GM23338 (cell line): Measurements from ENCODE around the gene PDE4D. TPM values are rescaled to one million over a fixed set of nuclear protein-coding genes. Genes with fewer than 3 reads are reported as not detected.

Source experiments
- ATAC-seq: fragments of 200-7000 bp; cut with Tn5 transposase; 3 replicates; pipeline ENCODE4 v1.9.1; 2020
- DNase-seq: peaks from one replicate; pipeline ENCODE4 v3.0.0-alpha.2; 2015; ENCODE audit warnings: low spot score
- H2AFZ ChIP-seq: fragments of 200-600 bp; sonication (generic); 2 replicates; pipeline ENCODE4 v1.8.0; 2016; ENCODE audit warnings: antibody characterized with exemption, mild to moderate bottlenecking, moderate library complexity
- H3F3A ChIP-seq: fragments of 200-600 bp; sonication (generic); replicated peaks from 2 replicates; pipeline ENCODE4 v1.8.0; 2017; ENCODE audit warnings: antibody characterized with exemption, mixed run types, low read depth
- H3K27ac ChIP-seq: fragments of 200-600 bp; sonication (generic); 2 replicates; pipeline ENCODE4 v1.6.1; 2016; ENCODE audit warnings: low read depth
- H3K27me3 ChIP-seq: fragments of 200-600 bp; sonication (generic); 2 replicates; pipeline ENCODE4 v1.8.0; 2016; ENCODE audit warnings: mild to moderate bottlenecking, mixed run types, moderate library complexity; ENCODE audit not compliant: insufficient read depth
- H3K36me3 ChIP-seq: fragments of 200-600 bp; sonication (generic); 2 replicates; pipeline ENCODE4 v1.8.0; 2016; ENCODE audit warnings: mild to moderate bottlenecking; ENCODE audit not compliant: insufficient read depth
- H3K4me1 ChIP-seq: fragments of 200-600 bp; sonication (generic); 2 replicates; pipeline ENCODE4 v1.8.0; 2016; ENCODE audit warnings: mild to moderate bottlenecking, moderate library complexity; ENCODE audit not compliant: insufficient read depth
- H3K4me2 ChIP-seq: fragments of 200-600 bp; sonication (generic); 2 replicates; pipeline ENCODE4 v1.7.1; 2017; ENCODE audit warnings: mixed run types
- H3K4me3 ChIP-seq: fragments of 200-600 bp; sonication (generic); 2 replicates; pipeline ENCODE4 v1.6.1; 2016; ENCODE audit warnings: mixed run types
- H3K79me2 ChIP-seq: fragments of 200-600 bp; sonication (generic); replicated peaks from 2 replicates; pipeline ENCODE4 v1.8.0; 2017; ENCODE audit warnings: mild to moderate bottlenecking; ENCODE audit not compliant: insufficient read depth
- H3K9me2 ChIP-seq: fragments of 200-600 bp; sonication (generic); 2 replicates; pipeline ENCODE4 v1.8.0; 2017; ENCODE audit not compliant: insufficient read depth
- H4K20me1 ChIP-seq: fragments of 200-600 bp; sonication (generic); replicated peaks from 2 replicates; pipeline ENCODE4 v1.8.0; 2017; ENCODE audit warnings: mild to moderate bottlenecking; ENCODE audit not compliant: insufficient read depth
- H3K27ac Mint-ChIP-seq: 2 replicates; pipeline ENCODE4 v1.8.0; 2020; ENCODE audit warnings: inconsistent platforms, mild to moderate bottlenecking, moderate library complexity, mixed read lengths
- H3K27me3 Mint-ChIP-seq: 3 replicates; pipeline ENCODE4 v1.8.0; 2022; ENCODE audit warnings: low read depth, mild to moderate bottlenecking, moderate library complexity, mixed read lengths, inconsistent platforms; ENCODE audit not compliant: insufficient read depth, poor library complexity
- H3K36me3 Mint-ChIP-seq: 3 replicates; pipeline ENCODE4 v1.8.0; 2021; ENCODE audit warnings: low read depth, mild to moderate bottlenecking, inconsistent platforms, moderate library complexity, mixed read lengths
- H3K4me1 Mint-ChIP-seq: 3 replicates; pipeline ENCODE4 v1.8.0; 2020; ENCODE audit warnings: mild to moderate bottlenecking, inconsistent platforms, mixed read lengths
- H3K4me3 Mint-ChIP-seq: 3 replicates; pipeline ENCODE4 v1.8.0; 2021; ENCODE audit warnings: moderate library complexity, mild to moderate bottlenecking, inconsistent platforms, mixed read lengths
- H3K9me3 Mint-ChIP-seq: 3 replicates; pipeline ENCODE4 v1.8.0; 2020; ENCODE audit warnings: moderate library complexity, mild to moderate bottlenecking, inconsistent platforms, mixed read lengths
- CREB1 ChIP-seq: fragments of 250-450 bp; sonication (Bioruptor Pico); IDR thresholded peaks from 2 replicates; pipeline ENCODE4 v1.5.0; 2020; ENCODE audit warnings: low read depth, mild to moderate bottlenecking, moderate library complexity
- CTCF ChIP-seq, 2 experiments: fragments of 200-600 bp in 1 of 2; sonication (generic) in 1 of 2; conservative IDR thresholded peaks; 2 replicates each; pipeline versions ENCODE4 v1.5.1 to v1.6.1; 2016 to 2017; ENCODE audit warnings: antibody characterized with exemption in 2 of 2, low read depth in 2 of 2, mild to moderate bottlenecking in 2 of 2, moderate library complexity in 1 of 2
- EZH2 ChIP-seq: fragments of 200-600 bp; sonication (generic); IDR thresholded peaks from one replicate; pipeline ENCODE4 v1.8.0; 2017; ENCODE audit warnings: antibody characterized with exemption, mild to moderate bottlenecking, low read depth; ENCODE audit not compliant: unreplicated experiment
- EZH2phosphoT487 ChIP-seq: fragments of 200-600 bp; sonication (generic); IDR thresholded peaks from one replicate; pipeline ENCODE4 v1.8.1; 2018; ENCODE audit warnings: antibody characterized with exemption; ENCODE audit not compliant: unreplicated experiment
- JUNB ChIP-seq: IDR thresholded peaks from one replicate; pipeline ENCODE4 v1.6.1; 2016; ENCODE audit warnings: antibody characterized with exemption; ENCODE audit not compliant: unreplicated experiment
- NANOG ChIP-seq: IDR thresholded peaks from 2 replicates; pipeline ENCODE4 v1.6.1; 2016; ENCODE audit warnings: antibody characterized with exemption, borderline replicate concordance
- POLR2AphosphoS5 ChIP-seq: IDR thresholded peaks from 2 replicates; pipeline ENCODE4 v1.6.1; 2016; ENCODE audit warnings: antibody characterized with exemption, low read depth
- STAT1 ChIP-seq: IDR thresholded peaks from one replicate; pipeline ENCODE4 v1.6.1; 2016; ENCODE audit warnings: antibody characterized with exemption; ENCODE audit not compliant: unreplicated experiment
- ZNF114 ChIP-seq: fragments of 250-450 bp; sonication (Bioruptor Pico); IDR thresholded peaks from 2 replicates; pipeline ENCODE4 v1.5.0; 2020; ENCODE audit warnings: mild to moderate bottlenecking, moderate library complexity
- ZNF331 ChIP-seq: fragments of 250-450 bp; sonication (Bioruptor Pico); IDR thresholded peaks from 2 replicates; pipeline ENCODE4 v1.5.0; 2020; ENCODE audit warnings: low read depth, mild to moderate bottlenecking, moderate library complexity
- ZNF462 ChIP-seq: fragments of 250-450 bp; sonication (Bioruptor Pico); IDR thresholded peaks from 2 replicates; pipeline ENCODE4 v1.5.0; 2020; ENCODE audit warnings: mild to moderate bottlenecking, moderate library complexity
- polyA plus RNA-seq: library from polyadenylated mRNA; unstranded; fragments of >200 nt; fragmentation: Nextera tagmentation; extraction: Ambion mirVana; gene quantifications from 2 replicates; pipeline ENCODE4 v1.2.1, GENCODE V29; 2016
- total RNA-seq: library from RNA; depleted of rRNA; stranded (reverse); fragments of >200 nt; shearing (Covaris generic); gene quantifications from 2 replicates; pipeline ENCODE4 v1.2.3, GENCODE V29; 2014
- TF ChIP-seq, protein P1 (sequence below): IDR thresholded peaks from one replicate; pipeline ENCODE4 v1.6.1; 2018; ENCODE audit warnings: antibody characterized with exemption; ENCODE audit not compliant: unreplicated experiment
- TF ChIP-seq, protein P2 (sequence below): IDR thresholded peaks from 2 replicates; pipeline ENCODE4 v1.6.1; 2016; ENCODE audit warnings: antibody characterized with exemption

Gene PDE4D
- total and polyA plus RNA-seq, 2 experiments from 2014 or later: 2.1 to 4.7 TPM

GRCh38 chr5:59823420-59823819 lies 70.1 kb downstream of the PDE4D start:
- H3K4me3 Mint-ChIP-seq: no peak overlapping the region
- ATAC-seq: no peak
- H3K27me3 Mint-ChIP-seq: no peaks in the 10 kb centered on the region
- peaks cover under 1% of the 10 kb centered on the region; the same call in 1 of the 3 replicates for H3K4me1 Mint-ChIP-seq
- H3K4me2 ChIP-seq: no peak overlapping the region
- no peaks in the 10 kb centered on the region for H3K27me3 ChIP-seq
- H3K79me2 ChIP-seq: no peaks in the 10 kb centered on the region
- H3K9me2 ChIP-seq: no peaks in the 10 kb centered on the region
- peak overlapping the region; percentile 72 for H2AFZ ChIP-seq
- TF ChIP-seq CREB1 (CRISPR knock-in tag) (no peak), JUNB (no peak), NANOG (no peak), ZNF114 (CRISPR knock-in tag) (no peak), POLR2AphosphoS5 (no peak), ZNF331 (CRISPR knock-in tag) (no peak), ZNF462 (CRISPR knock-in tag) (no peak), EZH2 (no peak), EZH2phosphoT487 (no peak), STAT1 (no peak), CTCF (conservative IDR thresholded peaks at IDR 0.05; ENCODE audit: low read depth in 2 of 2) (no peak)
- TF ChIP-seq, protein P1, sequence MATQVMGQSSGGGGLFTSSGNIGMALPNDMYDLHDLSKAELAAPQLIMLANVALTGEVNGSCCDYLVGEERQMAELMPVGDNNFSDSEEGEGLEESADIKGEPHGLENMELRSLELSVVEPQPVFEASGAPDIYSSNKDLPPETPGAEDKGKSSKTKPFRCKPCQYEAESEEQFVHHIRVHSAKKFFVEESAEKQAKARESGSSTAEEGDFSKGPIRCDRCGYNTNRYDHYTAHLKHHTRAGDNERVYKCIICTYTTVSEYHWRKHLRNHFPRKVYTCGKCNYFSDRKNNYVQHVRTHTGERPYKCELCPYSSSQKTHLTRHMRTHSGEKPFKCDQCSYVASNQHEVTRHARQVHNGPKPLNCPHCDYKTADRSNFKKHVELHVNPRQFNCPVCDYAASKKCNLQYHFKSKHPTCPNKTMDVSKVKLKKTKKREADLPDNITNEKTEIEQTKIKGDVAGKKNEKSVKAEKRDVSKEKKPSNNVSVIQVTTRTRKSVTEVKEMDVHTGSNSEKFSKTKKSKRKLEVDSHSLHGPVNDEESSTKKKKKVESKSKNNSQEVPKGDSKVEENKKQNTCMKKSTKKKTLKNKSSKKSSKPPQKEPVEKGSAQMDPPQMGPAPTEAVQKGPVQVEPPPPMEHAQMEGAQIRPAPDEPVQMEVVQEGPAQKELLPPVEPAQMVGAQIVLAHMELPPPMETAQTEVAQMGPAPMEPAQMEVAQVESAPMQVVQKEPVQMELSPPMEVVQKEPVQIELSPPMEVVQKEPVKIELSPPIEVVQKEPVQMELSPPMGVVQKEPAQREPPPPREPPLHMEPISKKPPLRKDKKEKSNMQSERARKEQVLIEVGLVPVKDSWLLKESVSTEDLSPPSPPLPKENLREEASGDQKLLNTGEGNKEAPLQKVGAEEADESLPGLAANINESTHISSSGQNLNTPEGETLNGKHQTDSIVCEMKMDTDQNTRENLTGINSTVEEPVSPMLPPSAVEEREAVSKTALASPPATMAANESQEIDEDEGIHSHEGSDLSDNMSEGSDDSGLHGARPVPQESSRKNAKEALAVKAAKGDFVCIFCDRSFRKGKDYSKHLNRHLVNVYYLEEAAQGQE: no peak
- TF ChIP-seq, protein P2, sequence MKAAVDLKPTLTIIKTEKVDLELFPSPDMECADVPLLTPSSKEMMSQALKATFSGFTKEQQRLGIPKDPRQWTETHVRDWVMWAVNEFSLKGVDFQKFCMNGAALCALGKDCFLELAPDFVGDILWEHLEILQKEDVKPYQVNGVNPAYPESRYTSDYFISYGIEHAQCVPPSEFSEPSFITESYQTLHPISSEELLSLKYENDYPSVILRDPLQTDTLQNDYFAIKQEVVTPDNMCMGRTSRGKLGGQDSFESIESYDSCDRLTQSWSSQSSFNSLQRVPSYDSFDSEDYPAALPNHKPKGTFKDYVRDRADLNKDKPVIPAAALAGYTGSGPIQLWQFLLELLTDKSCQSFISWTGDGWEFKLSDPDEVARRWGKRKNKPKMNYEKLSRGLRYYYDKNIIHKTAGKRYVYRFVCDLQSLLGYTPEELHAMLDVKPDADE: no peak
- peaks cover 3% of the 10 kb centered on the region for H3K4me1 ChIP-seq
- no peaks in the 10 kb centered on the region for H3K36me3 Mint-ChIP-seq
- no peaks in the 10 kb centered on the region for H3K9me3 Mint-ChIP-seq
- DNase-seq: no peak
- no peaks in the 10 kb centered on the region for H3K36me3 ChIP-seq
- H3K27ac ChIP-seq: no peak overlapping the region
- H3K27ac Mint-ChIP-seq: no peak overlapping the region
- H3F3A ChIP-seq: no peaks in the 10 kb centered on the region
- no peak overlapping the region for H3K4me3 ChIP-seq
- no peaks in the 10 kb centered on the region for H4K20me1 ChIP-seq
